ENCODE results near the gene SNRPA.

The SNRPA gene

GRCh38 chr19:40754611-40755247 lies 3.7 kb downstream of the SNRPA start:
- peaks cover 70% of the 10 kb centered on the region for H3K36me3 ChIP-seq
- H3K27me3 ChIP-seq (ENCODE audit: insufficient read depth, low read depth, severe bottlenecking) = no peaks in the 10 kb centered on the region
- H3K4me3 ChIP-seq (ENCODE audit: low read depth, low read length) = no peak overlapping the region
- TF ChIP-seq CTCF (IDR thresholded peaks at IDR 0.05; ENCODE audit: low read depth, low read length) = no peak
- H3K27ac ChIP-seq = no peak overlapping the region
- H3K9me3 ChIP-seq (ENCODE audit: severe bottlenecking) = no peaks in the 10 kb centered on the region
- no peak for DNase-seq

GRCh38 chr19:40755248-40755624 lies 4.2 kb downstream of the SNRPA start:
- Histone ChIP-seq H3K27me3 (ENCODE audit: insufficient read depth, low read depth, severe bottlenecking) (no peaks in the 10 kb centered on the region), H3K36me3 (peaks cover 75% of the 10 kb centered on the region), H3K4me3 (ENCODE audit: low read depth, low read length) (no peak overlapping the region), H3K9me3 (ENCODE audit: severe bottlenecking) (no peaks in the 10 kb centered on the region), H3K27ac (no peak overlapping the region)
- no peak for DNase-seq
- no peak for TF ChIP-seq CTCF (IDR thresholded peaks at IDR 0.05; ENCODE audit: low read depth, low read length)

GRCh38 chr19:40755791-40756190 lies 4.8 kb downstream of the SNRPA start:
- H3K27ac ChIP-seq = no peak overlapping the region
- no peak overlapping the region for H3K4me3 ChIP-seq (ENCODE audit: low read depth, low read length)
- DNase-seq = no peak
- TF ChIP-seq CTCF (IDR thresholded peaks at IDR 0.05; ENCODE audit: low read depth, low read length) = no peak
- H3K27me3 ChIP-seq (ENCODE audit: insufficient read depth, low read depth, severe bottlenecking) = no peaks in the 10 kb centered on the region
- H3K36me3 ChIP-seq = peaks cover 81% of the 10 kb centered on the region
- no peaks in the 10 kb centered on the region for H3K9me3 ChIP-seq (ENCODE audit: severe bottlenecking)

GRCh38 chr19:40756502-40757110 lies 5.6 kb downstream of the SNRPA start:
- Histone ChIP-seq H3K27me3 (ENCODE audit: insufficient read depth, low read depth, severe bottlenecking) (no peaks in the 10 kb centered on the region), H3K4me3 (ENCODE audit: low read depth, low read length) (no peak overlapping the region), H3K9me3 (ENCODE audit: severe bottlenecking) (no peaks in the 10 kb centered on the region), H3K36me3 (peaks cover 83% of the 10 kb centered on the region), H3K27ac (no peak overlapping the region)
- no peak for DNase-seq
- TF ChIP-seq CTCF (IDR thresholded peaks at IDR 0.05; ENCODE audit: low read depth, low read length) = no peak

GRCh38 chr19:40758491-40758890 lies 7.5 kb downstream of the SNRPA start:
- Histone ChIP-seq H3K36me3 (peaks cover 91% of the 10 kb centered on the region), H3K27me3 (ENCODE audit: insufficient read depth, low read depth, severe bottlenecking) (no peaks in the 10 kb centered on the region)
- TF ChIP-seq CTCF (IDR thresholded peaks at IDR 0.05; ENCODE audit: low read depth, low read length) = no peak

GRCh38 chr19:40759352-40759751 lies 8.3 kb downstream of the SNRPA start:
- Histone ChIP-seq H3K4me3 (ENCODE audit: low read depth, low read length) (no peak overlapping the region), H3K27me3 (ENCODE audit: insufficient read depth, low read depth, severe bottlenecking) (no peaks in the 10 kb centered on the region), H3K27ac (no peak overlapping the region), H3K36me3 (peaks cover 93% of the 10 kb centered on the region), H3K9me3 (ENCODE audit: severe bottlenecking) (no peaks in the 10 kb centered on the region)
- DNase-seq = no peak
- TF ChIP-seq CTCF (IDR thresholded peaks at IDR 0.05; ENCODE audit: low read depth, low read length) = no peak

More at GRCh38 chr19:40758491-40758890, 7.5 kb downstream of the SNRPA start:
- Histone ChIP-seq H3K9me3 (ENCODE audit: severe bottlenecking) (no peaks in the 10 kb centered on the region), H3K4me3 (ENCODE audit: low read depth, low read length) (no peak overlapping the region), H3K27ac (no peak overlapping the region)
- no peak for DNase-seq
